EL (cell line): ENCODE measurements around the gene SPRR2G.
"Not testable (repeated sequence)": the region's sequence is repeated elsewhere in the genome, so short reads cannot be mapped to it uniquely, and the experiment has no call there.

Source experiments
- DNase-seq: peaks from one replicate; pipeline ENCODE4 v3.0.0-alpha.2; 2016

Gene SPRR2G

DNA sequence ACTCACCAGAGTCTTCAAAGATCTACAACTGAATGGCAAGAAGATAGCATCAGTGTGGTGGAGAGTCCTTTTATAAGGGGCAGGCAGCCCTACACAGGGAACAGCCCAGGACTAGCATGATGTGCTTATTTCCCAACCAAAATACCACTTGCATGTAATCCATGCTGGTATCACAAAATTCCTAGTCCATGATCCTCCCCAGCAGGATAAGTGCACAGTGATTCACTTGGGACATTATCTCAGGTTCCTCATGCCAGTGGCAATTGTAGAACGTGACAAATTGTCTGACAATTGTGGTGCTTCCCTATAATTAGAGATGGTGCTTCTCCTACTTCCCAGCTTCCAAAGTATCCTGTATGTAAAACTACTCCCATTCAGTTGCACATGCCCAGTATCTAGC, at the start of gene SPRR2G:
TSS of gene SPRR2G (minus strand) at position 45 of the 400 bp plus-strand sequence. CDS start 780 bp downstream, outside the sequence.
- DNase-seq = no peak

DNA sequence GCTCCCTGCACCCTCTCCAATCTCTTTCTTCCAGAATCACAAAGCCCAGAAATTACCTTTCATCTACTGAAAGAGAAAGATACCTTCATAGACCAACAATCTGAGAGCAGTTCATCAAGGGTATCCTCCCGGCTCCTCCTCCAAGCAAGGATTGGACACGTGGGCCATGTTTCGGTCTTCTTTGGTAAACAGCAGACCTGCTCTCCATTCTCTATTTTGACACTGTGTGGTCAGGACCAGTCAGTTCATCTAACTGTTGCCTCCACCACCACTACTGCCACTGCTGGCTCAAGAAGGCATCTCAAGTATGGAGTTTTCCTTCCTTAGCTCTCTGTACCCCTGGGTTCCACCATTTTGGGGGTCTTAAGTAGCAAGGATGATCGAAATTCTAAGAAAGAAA, 44.5 kb upstream of the SPRR2G start:
- no peak for DNase-seq

DNA sequence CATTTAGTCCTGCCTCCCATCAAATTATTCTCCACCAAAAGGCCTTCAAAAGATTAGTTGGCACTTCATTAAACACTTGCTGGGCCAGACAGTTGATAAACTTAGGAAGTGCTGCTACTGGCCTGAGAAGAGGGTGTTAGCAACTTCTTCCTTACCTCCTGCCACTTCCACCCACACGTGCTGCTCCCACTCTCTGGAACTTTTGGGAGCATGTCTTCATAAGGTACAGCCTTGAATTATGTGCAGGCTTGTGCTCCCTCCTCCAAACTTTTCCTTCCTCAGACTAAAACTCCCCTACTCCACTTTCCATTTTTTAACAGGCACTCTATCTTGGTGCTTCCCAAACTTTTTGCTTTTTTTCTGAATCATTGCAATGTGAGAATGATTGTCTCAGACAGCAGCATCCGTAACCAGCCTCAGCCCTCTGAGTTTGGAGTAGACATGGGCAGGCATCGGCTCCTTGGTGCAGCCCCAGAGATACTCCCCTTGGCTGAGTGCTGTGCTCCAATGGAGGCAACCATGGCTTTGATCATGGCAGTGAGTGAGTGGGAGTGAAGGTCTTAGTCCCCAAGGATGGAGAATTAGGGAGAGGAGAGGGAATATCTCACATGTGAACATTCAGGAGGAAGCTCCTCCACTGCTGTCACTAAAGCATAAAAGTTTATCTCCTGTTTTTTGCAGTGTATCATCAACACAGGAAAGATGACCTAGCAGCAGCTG, 43.8 kb upstream of the SPRR2G start:
- no peak for DNase-seq

DNA sequence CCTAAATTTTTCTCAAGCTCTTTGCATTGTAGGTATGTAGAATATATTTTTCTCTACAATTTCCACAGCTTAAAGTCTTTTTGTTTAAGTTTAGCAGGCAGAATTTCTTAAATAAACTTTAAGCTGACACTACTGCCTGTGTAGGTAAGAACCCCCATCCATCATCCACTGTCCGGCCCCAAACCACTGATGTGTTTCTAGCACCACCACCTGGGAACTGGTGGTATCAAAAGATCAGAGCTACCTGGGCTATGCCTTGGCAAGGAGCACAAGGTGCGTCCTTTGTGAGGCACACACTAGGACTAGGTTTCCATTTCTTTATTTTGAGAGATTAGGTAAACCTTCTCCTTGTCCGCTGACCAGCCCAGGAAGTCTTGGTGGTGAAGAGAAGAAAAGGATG, 42.0 kb upstream of the SPRR2G start:
- no peak for DNase-seq

DNA sequence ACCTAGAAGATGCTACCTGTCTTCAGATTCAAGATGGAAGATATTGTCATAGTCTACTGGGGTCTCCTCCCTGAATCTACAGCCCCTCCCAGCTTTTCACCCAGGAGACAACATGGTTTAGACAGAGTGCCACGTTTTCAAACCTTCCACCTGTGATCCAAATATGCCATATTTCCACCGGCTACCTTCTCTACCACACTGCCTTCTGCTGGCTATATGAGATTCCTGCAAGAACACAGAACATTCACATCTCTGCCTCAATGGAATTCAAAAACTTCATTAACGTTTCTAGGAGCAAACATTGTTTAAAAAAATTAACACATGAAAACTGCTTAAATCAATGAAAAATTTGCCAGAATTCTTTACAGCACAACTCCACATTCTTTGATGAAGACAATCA, 39.7 kb upstream of the SPRR2G start:
- DNase-seq = no peak

DNA sequence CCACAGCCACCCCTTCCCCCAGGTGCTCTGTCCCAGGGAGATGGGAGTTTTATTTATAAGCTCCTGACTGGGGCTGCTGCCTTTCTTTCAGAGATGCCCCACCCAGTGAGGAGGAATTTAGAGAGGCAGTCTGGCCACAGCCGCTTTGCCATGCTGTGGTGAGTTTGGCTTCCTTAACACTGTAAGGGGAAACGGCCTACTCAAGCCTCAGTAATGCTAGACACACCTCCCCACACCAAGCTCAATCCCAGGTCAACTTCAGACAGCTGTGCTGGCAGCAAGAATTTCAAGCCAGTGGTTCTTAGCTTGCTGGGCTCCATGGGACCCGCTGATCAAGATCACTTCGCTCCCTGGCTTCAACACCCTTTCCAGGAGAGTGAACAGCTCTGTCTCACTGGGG, 37.6 kb upstream of the SPRR2G start:
- DNase-seq = not testable (repeated sequence)

DNA sequence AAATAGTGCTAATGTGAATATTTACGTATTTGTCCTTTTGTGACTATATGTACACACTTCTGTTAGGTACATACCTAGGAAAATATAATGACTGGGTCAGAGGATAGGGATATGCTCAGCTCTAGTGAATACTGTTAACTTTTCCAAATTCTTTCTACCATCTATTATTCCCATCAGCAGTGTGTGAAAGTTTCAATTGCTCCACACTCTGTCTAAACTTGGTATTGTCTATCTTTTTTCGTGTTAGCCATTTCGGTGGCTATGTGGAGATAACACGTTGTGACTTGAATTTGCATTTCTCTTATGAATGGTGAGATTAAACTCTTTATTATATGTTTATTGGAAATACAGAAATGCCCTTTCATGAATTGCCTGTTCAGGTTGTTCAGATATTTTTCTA, 29.9 kb upstream of the SPRR2G start:
- DNase-seq = no peak

DNA sequence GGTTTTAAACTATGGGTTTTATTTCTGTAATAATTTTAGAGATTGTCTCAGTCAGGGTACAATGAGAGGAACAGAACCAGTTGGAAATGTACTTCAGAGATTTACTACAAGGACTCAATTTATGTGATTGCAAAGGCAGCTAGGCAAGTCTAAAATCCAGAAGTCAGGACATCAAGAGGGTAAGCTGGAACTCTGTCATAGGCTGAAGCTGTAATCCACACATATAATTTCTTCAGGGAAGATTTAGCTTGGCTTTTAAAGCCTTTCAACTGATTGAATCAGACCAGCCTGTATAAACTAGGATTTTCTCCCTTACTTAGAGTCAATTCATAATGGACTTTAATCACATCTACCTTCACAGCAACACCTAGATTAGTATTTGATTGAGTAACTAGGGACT, 28.2 kb upstream of the SPRR2G start:
- no peak for DNase-seq

DNA sequence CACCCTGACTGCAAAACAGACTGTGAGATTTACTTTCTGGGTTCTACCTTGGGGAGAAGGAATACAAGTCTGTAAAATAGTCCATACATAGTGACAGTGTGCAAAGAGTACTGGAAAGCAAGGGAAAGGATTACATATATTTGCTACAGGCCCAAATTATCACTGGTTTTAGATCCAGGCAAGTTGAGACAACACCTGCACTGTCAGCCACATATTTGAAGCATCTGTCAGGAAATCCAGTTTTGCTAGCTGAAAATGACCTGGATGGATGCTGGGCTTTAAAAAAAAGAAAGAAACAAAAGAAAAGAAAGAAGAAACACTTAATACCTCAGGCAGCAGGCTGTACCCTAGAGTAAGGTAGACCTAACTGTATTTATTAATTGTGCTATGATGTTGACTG, 23.9 kb upstream of the SPRR2G start:
- no peak for DNase-seq

DNA sequence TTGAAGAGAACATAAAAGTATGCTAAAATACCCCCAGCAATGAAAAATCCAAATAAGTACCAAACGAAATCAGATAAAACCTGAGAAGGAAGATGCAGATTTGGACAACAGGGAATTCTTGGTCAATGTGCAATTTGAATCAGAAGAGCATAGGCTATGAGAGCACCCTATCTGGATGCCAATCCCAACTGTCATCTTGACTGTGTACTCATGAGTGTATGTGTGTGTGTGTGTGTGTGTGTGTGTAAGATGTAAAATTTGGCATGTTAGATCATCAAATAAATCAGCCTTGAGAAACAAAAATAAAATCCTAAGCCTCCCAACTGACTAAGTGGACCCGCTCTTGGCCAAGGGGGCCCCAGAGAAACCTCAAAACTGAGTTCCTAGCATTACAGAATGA, 18.0 kb upstream of the SPRR2G start:
- no peak for DNase-seq

DNA sequence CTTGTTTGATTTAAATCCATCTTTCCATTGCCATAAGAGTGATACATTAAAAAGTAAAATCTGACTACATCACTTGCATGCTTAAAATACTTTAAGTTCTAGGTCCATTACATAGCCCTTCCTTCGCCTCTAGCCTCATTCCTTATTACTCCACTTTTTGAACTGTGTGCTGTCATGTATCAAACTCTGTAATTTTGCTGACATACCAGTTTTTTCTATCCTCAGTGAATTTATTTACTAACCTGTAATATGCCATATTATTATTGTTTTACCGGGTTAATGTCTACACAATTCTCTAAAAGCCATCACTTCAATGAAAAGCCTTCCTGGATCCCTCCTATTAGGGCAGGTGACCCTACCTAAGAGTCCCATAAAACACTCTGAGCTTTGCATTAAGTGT, 4.9 kb upstream of the SPRR2G start:
- no peak for DNase-seq

DNA sequence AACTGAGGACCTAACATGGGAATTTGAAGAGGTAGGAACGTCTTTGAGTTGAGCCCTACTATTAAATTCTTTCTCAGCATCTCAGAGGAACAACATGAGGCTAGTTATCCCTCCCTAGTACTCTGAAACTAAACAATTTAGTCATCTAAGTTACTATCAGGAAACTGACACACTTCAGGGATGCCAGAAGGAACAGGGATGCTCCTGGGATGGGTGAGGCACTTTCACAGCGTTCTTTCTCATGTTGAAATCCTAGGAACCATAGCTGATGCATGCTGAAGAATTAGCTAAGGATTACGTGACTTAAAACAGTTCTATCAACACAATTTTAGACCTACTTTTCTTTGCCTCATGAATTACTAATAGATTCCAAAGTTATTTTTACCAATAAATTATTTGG, 1.8 kb upstream of the SPRR2G start:
- no peak for DNase-seq

DNA sequence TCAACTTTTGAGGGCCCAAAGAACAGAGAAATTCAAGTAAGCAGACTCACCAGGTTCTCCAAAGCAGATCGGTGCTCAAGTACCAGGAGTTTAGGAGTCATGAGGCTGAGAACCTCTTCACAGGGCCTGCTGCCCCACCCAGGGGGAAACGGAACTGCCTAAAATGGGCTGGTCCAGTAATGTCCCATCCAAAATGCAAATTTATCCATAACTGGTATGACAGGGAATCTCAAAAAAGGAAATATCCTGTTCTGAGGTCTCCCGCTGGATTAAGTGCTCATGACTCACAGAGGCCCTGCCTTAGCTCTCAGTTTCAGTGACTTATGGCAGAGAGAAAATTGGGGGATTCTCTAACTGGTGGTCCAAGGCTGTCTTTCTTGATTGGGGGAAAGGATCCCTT, 9.3 kb downstream of the SPRR2G start:
- DNase-seq = no peak

DNA sequence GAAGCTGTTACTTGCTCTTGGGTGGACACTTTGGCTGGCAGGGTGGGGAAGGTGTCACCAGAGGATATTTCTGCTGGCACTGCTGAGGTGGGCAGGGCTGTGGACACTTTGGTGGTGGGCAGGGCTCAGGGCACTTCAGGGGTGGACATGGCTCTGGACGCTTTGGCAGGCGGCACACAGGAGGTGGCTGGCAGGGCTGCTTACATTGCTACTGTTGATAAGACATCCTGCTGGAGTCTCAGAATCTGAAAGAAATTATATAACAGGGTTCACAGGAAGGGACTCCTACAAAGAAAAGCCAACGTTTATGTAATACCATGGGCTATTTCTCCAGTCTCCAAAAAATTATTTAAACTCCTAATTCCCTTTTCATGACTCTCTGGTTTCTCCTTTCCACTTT, 10.2 kb downstream of the SPRR2G start:
- no peak for DNase-seq

DNA sequence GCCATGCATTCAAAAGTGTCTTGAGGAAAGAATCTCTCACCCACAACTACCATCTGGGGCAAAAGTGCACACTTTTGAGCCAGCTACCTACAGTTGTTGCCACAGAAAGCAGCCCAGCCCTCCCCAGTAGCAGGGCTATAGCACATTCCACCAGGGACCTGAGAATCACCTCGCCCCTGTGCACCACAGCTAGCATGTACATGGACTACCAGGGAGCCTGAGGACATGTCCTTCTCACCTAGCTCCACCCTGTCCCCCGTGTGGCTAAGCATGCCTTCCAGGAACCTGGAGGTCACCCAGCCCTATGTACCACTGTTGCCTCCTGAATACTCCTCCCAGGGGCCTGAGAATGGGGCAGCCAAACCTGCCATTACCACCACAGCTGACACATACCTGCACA, 16.9 kb downstream of the SPRR2G start:
- DNase-seq = no peak

DNA sequence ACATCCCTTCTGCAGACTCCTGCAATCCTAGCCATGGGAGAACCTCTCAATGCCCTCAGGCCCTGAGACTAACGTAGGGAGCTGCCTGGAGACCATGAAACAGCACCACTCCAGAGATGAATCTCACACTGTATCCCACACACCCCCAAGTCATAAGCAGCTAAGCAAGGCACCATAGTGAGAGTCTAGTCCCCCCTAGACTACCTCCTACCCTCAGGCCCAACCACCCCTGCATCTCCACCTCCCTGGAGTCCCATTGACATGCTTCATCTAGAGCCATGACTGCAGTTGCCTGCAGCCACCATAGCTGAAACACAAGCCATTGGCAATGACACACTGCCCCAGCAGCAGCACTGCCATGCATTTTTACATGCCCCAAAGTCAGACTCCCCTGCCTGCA, 17.4 kb downstream of the SPRR2G start:
- DNase-seq = no peak

DNA sequence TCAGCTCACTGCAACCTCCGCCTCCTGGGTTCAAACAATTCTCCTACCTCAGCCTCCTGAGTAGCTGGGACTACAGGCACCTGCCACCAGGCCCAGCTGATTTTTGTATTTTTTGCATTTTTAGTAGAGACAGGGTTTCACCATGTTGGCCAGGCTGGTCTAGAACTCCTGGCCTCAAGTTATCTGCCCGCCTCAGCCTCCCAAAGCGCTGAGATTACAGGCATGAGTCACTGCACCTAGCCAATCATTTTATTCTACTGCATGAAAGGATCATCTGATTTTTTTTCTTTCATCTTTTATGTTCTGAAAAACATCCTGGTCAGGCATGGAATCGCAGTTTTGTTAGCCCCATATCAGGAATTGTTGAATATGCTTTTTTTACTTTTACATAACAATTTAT, 22.0 kb downstream of the SPRR2G start:
- DNase-seq = not testable (repeated sequence)

DNA sequence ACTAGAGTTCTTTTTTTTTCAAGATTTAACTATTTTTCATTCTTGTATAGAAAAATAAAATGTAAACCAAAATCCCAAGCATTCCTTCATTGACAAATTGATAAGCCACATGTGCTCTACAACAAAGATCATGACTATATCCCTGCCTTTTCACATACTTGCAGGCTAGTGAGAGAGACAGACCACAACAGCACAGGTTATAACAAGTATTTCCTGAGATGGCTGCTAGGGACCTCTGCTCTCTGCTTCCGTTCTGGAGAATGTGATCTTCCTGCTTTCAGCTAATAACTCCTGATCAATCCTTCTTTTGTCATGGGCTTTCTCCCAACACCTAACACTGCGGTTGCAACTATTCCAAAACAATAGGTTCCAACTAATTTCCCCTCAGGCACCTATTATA, 23.4 kb downstream of the SPRR2G start:
- no peak for DNase-seq

DNA sequence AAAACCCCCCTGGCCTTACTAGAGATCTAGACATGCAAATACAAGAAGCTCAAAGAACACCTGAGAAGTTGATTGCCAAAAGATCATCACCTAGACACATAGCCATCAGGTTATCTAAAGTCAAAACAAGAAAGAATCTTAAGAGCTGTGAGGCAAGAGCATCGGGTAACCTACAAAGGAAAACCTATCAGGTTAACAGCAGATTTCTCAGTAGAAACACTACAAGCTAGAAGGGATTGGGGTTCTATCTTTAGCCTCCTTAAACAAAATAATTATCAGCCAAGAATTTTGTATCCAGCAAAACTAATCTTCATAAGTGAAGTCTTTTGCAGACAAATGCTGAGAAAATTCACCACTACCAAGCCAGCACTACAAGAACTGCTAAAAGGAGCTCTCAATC, 25.2 kb downstream of the SPRR2G start:
- DNase-seq = no peak

DNA sequence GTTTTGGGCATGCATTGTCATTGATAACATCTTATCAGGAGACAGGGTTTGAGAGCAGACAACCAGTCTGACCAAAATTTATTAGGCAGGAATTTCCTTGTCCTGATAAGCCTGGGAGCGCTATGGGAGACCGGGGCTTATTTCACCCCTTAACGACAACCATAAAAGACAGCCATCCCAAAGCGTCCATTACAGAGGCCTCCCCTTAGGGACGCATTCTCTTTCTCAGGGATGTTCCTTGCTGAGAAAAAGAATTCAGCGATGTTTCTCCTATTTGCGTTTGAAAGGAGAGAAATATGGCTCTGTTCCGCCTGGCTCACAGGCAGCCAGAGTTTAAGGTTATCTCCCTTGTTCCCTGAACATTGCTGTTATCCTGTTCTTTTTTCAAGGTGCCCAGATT, 26.9 kb downstream of the SPRR2G start:
- DNase-seq = not testable (repeated sequence)

DNA sequence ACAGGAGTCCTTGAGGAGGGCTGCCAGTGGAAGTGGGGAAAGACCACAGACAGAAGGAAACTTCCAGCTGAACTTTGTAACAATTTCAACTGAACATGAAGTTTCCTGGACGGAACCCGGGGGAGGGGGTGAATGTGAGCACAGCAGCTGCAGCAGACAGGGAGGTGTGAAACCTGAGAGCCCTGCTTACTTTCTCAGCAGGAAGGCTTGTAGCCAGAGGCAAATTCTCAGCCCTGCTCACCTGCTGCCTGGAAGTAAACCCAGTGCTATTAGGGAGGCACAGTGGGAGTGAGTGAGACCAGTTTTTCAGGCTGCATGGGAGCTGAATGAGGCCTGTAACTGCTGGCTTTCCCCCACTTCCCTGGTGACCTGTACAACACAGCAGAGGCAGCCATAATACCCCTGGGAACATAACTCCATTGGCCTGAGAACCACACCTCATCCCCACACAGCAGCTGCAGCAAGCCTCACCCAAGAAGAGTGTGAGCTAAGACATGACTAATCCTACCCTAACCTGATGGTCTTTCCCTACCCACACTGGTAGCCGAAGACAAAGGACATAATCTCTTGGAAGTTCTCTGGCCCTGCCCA, 27.8 kb downstream of the SPRR2G start:
- DNase-seq = no peak

DNA sequence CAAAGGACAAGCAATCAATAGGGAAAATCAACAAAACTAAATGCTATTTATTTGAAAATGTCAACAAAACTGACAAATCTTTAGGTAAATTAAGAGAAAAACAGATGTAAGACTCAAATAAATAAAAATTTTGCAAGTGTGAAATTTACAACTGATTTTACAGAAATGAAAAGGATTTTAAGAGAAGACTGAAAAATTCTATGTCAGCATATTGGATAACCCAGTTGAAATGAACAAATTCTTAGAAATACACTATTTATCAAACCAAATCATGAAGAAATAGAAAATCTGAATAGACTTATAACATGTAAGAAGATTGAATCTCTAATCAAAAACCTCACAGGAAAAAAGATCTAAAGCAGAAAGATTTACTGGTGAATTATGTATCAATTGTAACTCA, 29.7 kb downstream of the SPRR2G start:
- no peak for DNase-seq

DNA sequence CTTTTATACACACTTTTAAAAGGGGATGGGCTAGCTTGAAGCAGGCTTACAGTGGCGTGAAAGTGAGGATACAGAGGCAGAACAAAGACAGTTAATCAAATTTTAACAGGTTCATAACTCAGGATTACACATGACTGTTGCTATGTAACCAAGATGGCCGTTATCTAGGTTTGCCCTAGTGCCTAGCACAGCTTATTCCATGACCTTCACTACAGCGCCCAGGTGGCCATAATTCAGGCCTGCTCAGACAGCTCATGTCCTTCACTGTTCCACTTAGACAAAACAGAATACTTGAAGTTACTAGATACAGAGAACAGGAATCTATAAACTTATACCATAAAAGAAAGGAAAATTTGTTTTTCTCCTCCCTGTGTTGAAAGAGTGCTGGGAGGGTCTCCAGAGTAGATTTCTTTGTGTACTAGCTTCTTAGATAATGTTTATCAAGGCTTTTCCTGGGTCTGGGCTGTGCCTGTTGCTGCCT, 31.2 kb downstream of the SPRR2G start:
- DNase-seq = no peak

DNA sequence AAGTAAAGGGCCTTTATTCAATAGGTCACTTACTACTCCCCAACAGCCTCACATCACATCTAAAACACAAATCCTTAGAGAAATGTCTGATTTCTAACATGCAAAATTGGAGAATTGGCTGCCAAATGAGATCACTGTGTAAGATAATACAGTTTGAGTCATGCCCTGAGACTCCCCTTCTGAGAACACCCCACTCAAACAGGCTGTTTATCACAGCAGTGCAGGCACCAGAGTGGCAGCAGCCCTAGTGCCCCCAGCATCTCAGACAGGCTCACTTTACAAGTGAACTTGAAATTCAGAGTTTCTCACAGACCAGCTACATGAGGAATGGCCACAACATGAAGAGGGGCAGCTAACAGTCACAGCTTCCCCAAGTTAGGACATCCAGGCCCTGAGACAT, 35.4 kb downstream of the SPRR2G start:
- not testable (repeated sequence) for DNase-seq

DNA sequence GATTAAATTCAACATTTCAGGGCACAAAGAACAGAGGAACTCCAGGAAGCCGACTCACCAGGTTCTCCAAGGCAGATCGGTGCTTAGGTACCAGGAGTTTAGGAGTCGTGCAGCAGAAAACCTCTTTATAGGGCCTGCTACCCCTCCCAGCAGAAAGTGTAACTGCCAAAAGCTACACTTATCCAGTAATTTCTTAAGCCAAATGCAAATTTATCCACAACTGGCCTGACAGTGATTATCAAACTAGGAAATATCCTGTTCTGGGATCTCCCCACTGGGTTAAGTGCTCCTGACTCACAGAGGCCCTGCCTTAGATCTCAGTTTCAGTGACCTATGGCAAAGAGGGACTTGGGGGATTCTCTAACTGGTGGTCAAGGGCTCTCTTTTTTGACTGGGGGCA, 37.3 kb downstream of the SPRR2G start, which contains the start of gene SPRR2F:
TSS of gene SPRR2F (minus strand) at position 101 of the 400 bp plus-strand sequence. CDS start 783 bp downstream, outside the sequence.
- no peak for DNase-seq
